Measurements from ENCODE around the gene CLEC1B. TPM values are rescaled to one million over a fixed set of nuclear protein-coding genes. Genes with fewer than 3 reads are reported as not detected.

Gene CLEC1B
- total RNA-seq, 3 donors from 2014 or later, result not detected

GRCh38 chr12:9973949-9974348 lies 25.0 kb downstream of the CLEC1B start:
- no peak for DNase-seq (ENCODE audit: low spot score in 2 of 2)
- Histone ChIP-seq H3K4me3 (no peak overlapping the region), H3K36me3 (no peaks in the 10 kb centered on the region), H3K9me3 (no peaks in the 10 kb centered on the region), H3K27ac (no peak overlapping the region), H3K27me3 (no peaks in the 10 kb centered on the region), H3K4me1 (no peaks in the 10 kb centered on the region)
- TF ChIP-seq CTCF (IDR thresholded peaks at IDR 0.05) (no peak), POLR2AphosphoS5 (IDR thresholded peaks at IDR 0.05) (no peak), POLR2A (IDR thresholded peaks at IDR 0.05) (no peak)
- intact Hi-C loops (cut with DNase I; ENCODE audit: low total_unique reads), result no loop called here

GRCh38 chr12:9971181-9971580 lies 27.7 kb downstream of the CLEC1B start, which contains the start of gene CLEC12A:
TSS of gene CLEC12A (plus strand) at chr12:9971409. CDS start at chr12:9971597, 188 bp downstream.
- H3K4me3 ChIP-seq, result no peak within 1 kb of the TSS
- no peaks in the 10 kb centered on the region for H3K36me3 ChIP-seq
- H3K4me1 ChIP-seq, result no peaks in the 10 kb centered on the region
- H3K9me3 ChIP-seq, result no peaks in the 10 kb centered on the region
- TF ChIP-seq POLR2AphosphoS5 (IDR thresholded peaks at IDR 0.05) (no peak), CTCF (IDR thresholded peaks at IDR 0.05) (no peak), POLR2A (IDR thresholded peaks at IDR 0.05) (no peak)
- intact Hi-C loops (cut with DNase I; ENCODE audit: low total_unique reads), result no loop called here
- no peak within 1 kb of the TSS for H3K27ac ChIP-seq
- no peak for DNase-seq (ENCODE audit: low spot score in 2 of 2)
- no peaks in the 10 kb centered on the region for H3K27me3 ChIP-seq

- DNase-seq (ENCODE audit: low spot score in 2 of 2), result no peak
Observed at GRCh38 chr12:9969673-9970072, 29.2 kb downstream of the CLEC1B start.

DNA sequence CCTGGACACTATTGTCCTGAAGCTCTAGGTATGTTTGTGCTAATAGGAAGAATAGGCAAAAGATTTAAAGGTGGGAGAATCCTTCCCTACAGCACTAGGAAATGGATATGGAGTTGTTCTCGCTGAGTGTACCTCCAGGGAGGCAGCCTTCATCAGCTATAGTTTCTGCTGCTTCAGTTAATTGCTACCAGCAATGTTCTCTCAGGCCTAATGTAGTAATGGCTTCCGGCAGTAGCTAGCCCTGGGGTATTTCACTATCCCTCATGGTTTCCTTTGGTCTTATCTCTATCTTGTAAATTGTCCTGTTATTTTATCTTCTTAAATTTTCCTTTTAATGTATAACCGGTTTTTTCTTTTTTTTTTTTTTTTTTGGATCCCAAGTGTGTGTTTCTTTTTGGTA lies 37.0 kb downstream of the CLEC1B start:
- H3K4me3 ChIP-seq, result no peak overlapping the region
- DNase-seq (ENCODE audit: low spot score in 2 of 2), result no peak
- intact Hi-C loops (cut with DNase I; ENCODE audit: low total_unique reads), result no loop called here
- no peaks in the 10 kb centered on the region for H3K36me3 ChIP-seq
- TF ChIP-seq POLR2AphosphoS5 (IDR thresholded peaks at IDR 0.05) (no peak), POLR2A (IDR thresholded peaks at IDR 0.05) (no peak), CTCF (IDR thresholded peaks at IDR 0.05) (no peak)
- no peak overlapping the region for H3K27ac ChIP-seq
- no peaks in the 10 kb centered on the region for H3K4me1 ChIP-seq
- no peaks in the 10 kb centered on the region for H3K27me3 ChIP-seq
- no peaks in the 10 kb centered on the region for H3K9me3 ChIP-seq

More at GRCh38 chr12:9969673-9970072, 29.2 kb downstream of the CLEC1B start:
- Histone ChIP-seq H3K9me3 (no peaks in the 10 kb centered on the region), H3K36me3 (no peaks in the 10 kb centered on the region), H3K27me3 (no peaks in the 10 kb centered on the region), H3K27ac (no peak overlapping the region), H3K4me1 (no peaks in the 10 kb centered on the region), H3K4me3 (no peak overlapping the region)
- intact Hi-C loops (cut with DNase I; ENCODE audit: low total_unique reads), result no loop called here
- TF ChIP-seq CTCF (IDR thresholded peaks at IDR 0.05), result no peak

DNA sequence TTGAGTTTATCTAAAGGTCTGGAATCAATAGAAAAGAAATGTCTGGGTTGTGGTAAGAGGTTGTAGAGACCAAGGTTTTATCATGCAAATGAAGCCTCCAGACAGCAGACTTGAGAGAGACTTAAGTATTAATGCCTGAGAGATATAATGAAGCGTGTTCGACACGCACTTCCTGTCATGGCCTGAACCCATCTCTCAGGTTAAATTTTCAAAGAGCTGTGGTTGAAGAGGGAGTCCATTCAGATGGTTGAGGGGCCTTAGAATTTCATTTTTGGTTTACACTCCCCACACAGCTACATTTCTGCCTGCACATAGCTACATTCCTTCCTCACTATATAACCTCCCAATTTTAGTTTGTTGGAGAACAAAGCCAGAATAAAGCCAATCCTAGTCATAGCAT lies 37.8 kb downstream of the CLEC1B start:
- Histone ChIP-seq H3K27ac (no peak overlapping the region), H3K4me1 (no peaks in the 10 kb centered on the region), H3K9me3 (no peaks in the 10 kb centered on the region), H3K36me3 (no peaks in the 10 kb centered on the region), H3K4me3 (no peak overlapping the region), H3K27me3 (no peaks in the 10 kb centered on the region)
- intact Hi-C loops (cut with DNase I; ENCODE audit: low total_unique reads), result no loop called here
- TF ChIP-seq CTCF (IDR thresholded peaks at IDR 0.05) (no peak), POLR2A (IDR thresholded peaks at IDR 0.05) (no peak), POLR2AphosphoS5 (IDR thresholded peaks at IDR 0.05) (no peak)
- no peak for DNase-seq (ENCODE audit: low spot score in 2 of 2)

Data from breast epithelium (tissue), 4 donors.